NB4 (cell line): ENCODE results near the gene GCK.
"Not testable (repeated sequence)": the region's sequence is repeated elsewhere in the genome, so short reads cannot be mapped to it uniquely, and the experiment has no call there.

Source experiments
- DNase-seq: peaks from one replicate; pipeline ENCODE4 v3.0.0; 2010; ENCODE audit warnings: low read depth
- H3K4me3 ChIP-seq: one replicate; pipeline ENCODE4 v1.5.1; 2011; ENCODE audit warnings: mild to moderate bottlenecking, low read depth, low read length, moderate library complexity
- CTCF ChIP-seq: IDR thresholded peaks from one replicate; pipeline ENCODE4 v1.5.1; 2012; ENCODE audit warnings: low read depth, low read length
- MAX ChIP-seq: IDR thresholded peaks from 2 replicates; pipeline ENCODE4 v1.6.1; 2011; ENCODE audit warnings: low read depth, low read length
- MYC ChIP-seq: IDR thresholded peaks from 2 replicates; pipeline ENCODE4 v1.6.1; 2011; ENCODE audit warnings: low read depth, low read length
- POLR2A ChIP-seq: IDR thresholded peaks from 2 replicates; pipeline ENCODE4 v1.6.1; 2011; ENCODE audit warnings: mild to moderate bottlenecking; ENCODE audit not compliant: insufficient read length; ENCODE audit errors: extremely low read depth

GCK gene

GRCh38 chr7:44175730-44176129, 13.5 kb downstream of the GCK start:
- no peak overlapping the region for H3K4me3 ChIP-seq
- TF ChIP-seq MYC (no peak), MAX (no peak), POLR2A (no peak), CTCF (no peak)
- DNase-seq, result no peak

GRCh38 chr7:44174694-44174948, 14.6 kb downstream of the GCK start:
- not testable (repeated sequence) for DNase-seq

GRCh38 chr7:44173911-44174693, 15.1 kb downstream of the GCK start:
- H3K4me3 ChIP-seq, result no peak overlapping the region
- no peak for DNase-seq
- no peak for TF ChIP-seq MAX
- TF ChIP-seq MYC, result no peak
- no peak for TF ChIP-seq CTCF
- no peak for TF ChIP-seq POLR2A

More at GRCh38 chr7:44174694-44174948, 14.6 kb downstream of the GCK start:
- not testable (repeated sequence) for H3K4me3 ChIP-seq

- no peak for TF ChIP-seq MYC
- no peak for TF ChIP-seq MAX
- no peak for TF ChIP-seq POLR2A
- no peak for TF ChIP-seq CTCF
- no peak for DNase-seq
- no peak overlapping the region for H3K4me3 ChIP-seq
Measured at GRCh38 chr7:44172803-44173424, 16.3 kb downstream of the GCK start.

GRCh38 chr7:44172352-44172751, 16.9 kb downstream of the GCK start:
- TF ChIP-seq MAX (no peak), CTCF (no peak), POLR2A (no peak), MYC (no peak)
- no peak overlapping the region for H3K4me3 ChIP-seq
- DNase-seq, result no peak

GRCh38 chr7:44171901-44172300, 17.3 kb downstream of the GCK start:
- DNase-seq, H3K4me3 ChIP-seq: not testable (repeated sequence)

- peak; percentile 53 for DNase-seq
- no peak for TF ChIP-seq MAX
- TF ChIP-seq CTCF, result no peak
- no peak for TF ChIP-seq MYC
- TF ChIP-seq POLR2A, result no peak
Measured at GRCh38 chr7:44167920-44168319, 21.3 kb downstream of the GCK start.

More at GRCh38 chr7:44167920-44168319, 21.3 kb downstream of the GCK start:
- no peak overlapping the region for H3K4me3 ChIP-seq
